Iris pigment epithelial cell (primary cell): ENCODE data around the gene CAP2.
A peak's percentile ranks its signal among the peaks of the same experiment; 100 is the strongest.

ENCODE experiments used
- DNase-seq: peaks from one replicate; pipeline ENCODE4 v3.0.0-alpha.2; 2011; ENCODE audit warnings: low read depth

CAP2 gene

DNA sequence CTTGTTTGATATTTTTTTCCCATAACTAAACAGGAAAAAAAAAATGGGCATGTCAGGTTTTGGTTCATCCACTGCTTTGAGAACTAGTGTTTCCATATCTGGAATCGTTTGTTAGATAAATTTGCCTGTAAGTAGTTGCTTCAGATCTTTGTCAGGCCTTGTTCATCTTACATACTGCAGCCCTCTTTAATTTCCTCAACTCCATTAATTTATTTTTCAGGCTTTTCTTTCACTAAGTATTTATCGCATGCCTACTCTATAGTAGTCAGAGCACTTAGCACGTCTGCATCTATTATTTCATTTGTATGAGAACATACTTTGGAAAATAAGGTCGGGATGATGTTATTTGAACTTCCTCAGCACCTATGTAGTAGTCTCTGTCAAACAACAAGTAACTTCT lies 80.9 kb downstream of the CAP2 start:
- no peak for DNase-seq

DNA sequence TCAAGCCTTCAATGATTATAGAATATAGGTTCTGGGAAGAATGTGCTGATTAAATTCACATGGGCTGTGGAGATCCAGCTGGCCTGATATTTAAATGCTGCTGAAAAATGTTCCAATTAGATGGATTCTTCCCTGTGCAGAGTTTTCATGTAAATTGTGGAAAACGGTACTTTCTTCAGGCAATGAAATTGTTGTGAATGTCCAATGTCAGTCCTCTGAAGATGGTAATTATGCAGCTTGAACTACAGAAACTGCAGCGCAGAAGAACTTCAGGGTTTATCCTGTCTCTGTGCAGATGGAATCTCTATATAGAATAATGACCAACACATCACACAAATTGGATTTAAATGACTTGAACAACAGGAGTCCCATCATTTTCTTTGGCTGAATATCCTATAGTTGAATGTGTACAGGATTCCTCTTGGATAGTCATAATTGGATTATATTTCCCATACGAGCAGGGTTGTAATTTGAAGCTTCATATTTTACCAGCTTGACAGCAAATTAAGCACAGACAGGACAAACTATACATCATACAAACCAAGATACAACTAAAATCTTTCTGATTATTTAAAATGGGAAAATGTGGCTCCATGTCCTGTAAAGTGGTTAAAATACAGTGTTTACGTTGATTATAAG lies 82.3 kb downstream of the CAP2 start:
- DNase-seq = no peak

DNA sequence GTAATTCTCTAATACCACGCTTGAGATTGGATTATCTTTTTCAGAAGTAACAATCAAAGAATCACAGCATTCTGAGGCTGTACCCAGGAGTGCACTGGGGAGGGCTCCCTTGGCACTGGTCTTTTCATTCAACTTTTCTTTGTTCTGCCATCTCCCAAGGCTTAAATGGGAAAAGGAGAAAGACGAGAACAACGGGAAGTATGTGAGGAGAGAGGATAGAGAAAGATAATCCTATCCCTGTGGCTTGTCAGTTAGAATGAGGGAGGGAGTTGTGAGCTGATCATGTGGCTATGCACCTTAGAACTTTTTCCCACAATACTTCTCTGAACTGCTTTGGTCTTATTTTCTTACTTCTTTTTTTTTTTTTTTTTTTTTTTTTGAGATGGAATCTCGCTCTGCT lies 83.1 kb downstream of the CAP2 start:
- no peak for DNase-seq

DNA sequence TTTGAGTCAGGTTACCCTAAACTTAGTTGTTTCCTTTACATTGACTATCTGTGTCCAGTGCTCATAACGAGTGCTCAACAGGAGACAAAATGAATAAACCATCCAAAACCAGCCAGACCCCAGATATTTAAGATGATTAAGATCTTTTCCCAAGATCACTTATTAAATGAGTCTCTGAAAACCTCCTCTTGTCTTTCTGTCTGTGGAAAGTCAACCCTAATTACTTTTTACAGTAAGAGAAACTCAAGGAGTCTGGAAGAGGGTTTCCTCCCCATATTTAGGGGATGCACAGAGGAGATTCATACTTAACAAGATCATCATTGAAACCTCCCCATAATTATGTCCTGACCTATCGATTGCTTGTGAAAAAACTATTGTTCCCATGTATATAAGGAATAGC lies 84.0 kb downstream of the CAP2 start:
- no peak for DNase-seq

DNA sequence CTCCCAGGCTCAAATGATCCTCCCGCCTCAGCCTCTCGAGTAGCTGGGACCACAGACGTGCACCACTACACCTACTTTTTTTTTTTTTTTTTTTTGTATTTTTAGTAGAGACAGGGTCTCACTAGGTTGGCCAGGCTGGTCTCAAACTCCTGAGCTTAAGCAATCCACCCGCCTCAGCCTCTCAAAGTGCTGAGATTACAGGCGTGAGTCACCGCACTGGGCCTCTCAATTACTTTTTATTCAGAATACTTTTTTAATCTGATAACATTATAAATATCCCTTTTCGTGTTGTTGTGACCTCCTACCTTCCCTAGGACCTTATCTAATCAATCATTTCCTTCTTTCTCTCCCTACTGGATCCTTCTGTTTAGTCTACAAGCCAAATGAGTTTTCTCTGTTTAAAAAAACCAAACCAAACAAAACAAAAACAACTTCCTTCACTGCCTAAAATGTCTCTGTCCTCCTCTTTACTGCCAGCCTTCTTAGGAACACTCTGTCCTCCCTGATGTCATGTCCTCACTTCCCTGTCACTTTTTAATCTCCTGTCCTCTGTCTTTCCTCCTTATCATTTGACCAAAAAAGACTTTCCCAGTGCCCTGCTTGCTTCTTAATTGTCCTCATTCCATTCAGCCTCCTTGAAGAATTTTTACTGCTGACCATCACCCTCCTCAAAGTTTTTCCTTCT lies 85.0 kb downstream of the CAP2 start:
- no peak for DNase-seq

DNA sequence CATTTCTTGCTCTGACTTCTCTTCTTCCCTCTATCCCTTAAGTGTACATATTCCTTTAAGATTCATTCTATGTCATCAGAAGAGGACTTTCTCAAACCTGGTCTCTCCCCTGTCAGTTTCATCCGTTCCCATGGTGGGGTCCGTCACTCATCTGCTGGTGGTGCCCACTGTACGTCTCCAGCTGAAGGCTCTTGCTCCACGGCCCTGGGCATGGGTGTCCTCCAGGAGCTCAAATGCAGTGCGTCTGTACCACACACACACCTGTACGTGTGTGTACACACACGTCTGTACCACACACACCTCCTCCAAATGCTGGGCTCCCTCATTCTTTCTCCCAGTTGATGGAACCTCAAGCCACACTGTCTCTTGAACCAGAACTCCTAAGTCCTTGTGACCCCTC lies 85.6 kb downstream of the CAP2 start:
- DNase-seq = no peak

DNA sequence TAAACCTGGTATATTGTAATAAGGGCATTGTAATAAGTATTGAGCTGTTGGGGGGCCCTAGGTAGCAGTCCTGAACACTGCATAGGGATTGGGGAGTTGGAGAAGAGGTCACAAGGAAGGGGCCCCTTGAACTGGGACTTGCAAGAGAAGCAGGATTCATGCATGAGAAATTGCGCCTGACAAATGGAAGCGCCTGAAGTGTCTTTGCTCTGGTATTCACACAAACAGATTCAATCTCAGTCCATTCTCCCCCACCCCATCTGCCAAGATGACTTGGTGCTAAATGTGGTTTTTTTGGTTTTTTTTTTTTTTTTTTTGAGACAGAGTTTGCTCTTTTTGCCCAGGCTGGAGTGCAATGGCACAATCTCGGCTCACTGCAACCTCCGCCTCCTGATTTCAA lies 87.1 kb downstream of the CAP2 start:
- DNase-seq = no peak

DNA sequence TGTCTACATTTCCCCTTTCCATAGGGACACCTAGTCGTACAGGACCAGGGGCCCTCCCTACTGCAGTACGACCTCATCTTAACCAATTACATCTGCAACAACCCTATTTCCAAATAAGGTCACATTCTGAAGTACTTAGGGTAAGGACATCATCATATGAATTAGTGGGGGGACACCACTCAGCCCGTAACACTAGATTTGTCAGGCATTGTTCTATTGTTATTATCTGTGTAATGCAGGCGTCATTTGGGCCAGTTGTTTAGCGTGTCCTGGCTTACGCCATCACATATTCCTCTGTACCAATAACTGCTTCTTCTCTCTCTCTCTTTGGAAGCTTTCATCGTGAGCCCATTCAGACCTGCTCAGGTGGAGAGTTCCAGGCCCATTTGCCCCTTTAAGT lies 89.3 kb downstream of the CAP2 start:
- no peak for DNase-seq

DNA sequence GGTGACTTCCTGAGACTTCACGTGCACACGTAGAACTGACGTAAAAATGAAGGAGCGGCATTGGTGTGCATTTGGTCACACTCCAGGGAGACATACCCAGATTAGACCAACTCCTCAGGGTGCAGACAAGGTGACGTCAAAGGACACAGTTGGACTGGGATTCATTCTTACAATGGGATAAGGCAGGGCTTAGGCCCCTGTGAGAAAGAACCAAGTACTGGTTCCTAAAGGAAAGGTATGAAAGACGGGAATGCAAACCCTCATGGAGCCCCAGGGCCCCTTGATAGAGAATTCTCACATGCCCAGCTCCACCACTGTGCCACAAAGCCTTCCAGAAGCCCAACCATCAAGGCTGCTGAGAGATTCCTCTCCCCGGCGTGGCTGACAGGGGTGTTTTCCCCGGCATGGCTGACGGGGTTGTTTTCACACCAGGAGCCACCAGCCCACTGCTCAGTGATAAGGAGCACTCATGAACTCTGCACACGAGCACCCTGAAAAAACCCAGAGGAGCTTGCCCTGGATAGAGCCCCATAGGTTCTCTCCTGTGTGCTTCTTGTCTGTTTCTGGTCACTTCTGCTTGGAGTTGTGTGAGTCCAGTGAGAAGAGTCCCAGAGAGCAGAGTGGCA lies 90.1 kb downstream of the CAP2 start:
- DNase-seq = no peak

DNA sequence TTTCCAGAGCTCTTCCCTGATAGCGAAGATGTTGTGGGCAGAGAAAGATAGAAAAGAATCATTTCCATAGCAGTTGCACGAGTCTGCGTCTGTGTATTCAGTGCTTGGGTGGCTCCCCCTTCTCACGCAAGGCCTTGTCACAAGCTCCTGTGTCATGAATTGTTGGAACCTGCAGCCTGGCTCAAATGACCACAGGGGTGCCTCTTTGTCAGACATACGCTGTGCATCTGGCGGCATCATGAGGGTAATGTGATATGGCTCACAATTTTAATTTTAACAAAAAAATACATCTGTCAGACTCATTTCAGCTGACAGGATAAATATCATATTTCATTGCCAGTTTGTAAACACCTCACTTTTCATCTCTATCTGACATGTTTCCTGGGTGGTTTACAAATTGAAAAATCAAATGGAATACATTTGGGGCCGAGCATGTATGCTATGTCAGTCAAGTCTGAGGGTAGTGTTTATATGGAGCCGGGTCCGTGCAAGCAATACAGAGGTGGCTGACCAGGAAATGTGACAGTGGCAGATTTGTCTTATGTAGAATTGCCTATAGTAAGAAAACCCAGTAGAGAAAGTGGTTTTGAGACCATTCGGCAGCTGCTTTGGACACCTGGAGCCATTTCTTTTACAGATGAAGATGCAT lies 90.9 kb downstream of the CAP2 start:
- no peak for DNase-seq

DNA sequence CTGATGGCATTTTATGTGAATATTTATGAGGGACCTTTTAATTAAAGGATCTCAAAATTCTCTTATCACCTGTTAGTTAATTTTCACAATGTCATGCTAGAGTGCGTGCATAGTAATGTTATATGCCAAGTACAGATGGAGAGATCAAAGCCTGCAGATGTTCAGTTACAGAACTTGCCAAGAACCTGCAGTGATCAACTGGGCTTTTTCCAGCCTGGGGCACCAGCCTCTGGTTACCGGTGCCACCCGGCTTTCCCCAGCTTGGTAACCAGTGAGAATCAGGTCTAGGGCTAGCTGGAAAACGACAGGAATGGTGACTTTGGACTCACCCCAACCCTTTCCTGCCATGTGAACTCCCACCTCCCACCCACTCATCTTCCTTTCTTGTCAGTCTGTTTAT lies 91.8 kb downstream of the CAP2 start:
- no peak for DNase-seq

DNA sequence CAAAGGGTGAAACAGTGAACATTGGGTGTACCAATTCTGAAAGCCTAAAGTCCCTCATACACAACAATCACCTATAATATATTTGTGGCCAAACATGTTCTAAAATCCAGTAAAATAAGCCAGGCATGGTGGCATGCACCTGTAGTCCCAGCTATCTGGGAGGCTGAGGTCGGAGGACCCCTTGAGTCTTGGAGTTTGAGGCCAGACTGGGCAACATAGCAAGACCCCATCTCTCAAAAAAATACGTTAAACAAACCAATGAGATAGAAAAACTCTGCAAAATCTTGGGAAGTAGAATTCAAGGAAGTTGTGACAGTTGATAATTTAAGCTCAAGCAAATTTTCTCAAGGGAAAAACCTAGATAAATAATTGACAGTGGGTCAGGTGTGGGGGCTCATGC lies 92.6 kb downstream of the CAP2 start:
- no peak for DNase-seq

DNA sequence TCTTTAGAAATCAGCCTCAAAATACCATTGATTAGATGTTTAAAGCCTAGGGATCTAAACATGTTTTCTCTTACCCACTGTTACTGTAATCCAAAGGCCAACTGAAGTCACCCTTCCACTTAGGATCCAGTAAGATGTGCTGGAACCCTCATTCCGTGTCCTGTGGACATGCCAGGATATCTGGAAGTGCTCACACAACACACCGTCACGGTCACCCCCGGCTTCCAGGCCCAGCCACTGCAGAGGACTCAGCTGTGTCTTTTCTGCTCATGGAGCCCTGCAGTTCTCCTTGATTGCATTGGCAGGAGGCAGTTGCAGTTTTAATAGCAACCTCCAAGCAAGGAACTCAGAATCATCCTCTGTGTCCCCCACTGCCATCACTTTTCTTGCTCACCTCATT lies 93.3 kb downstream of the CAP2 start:
- no peak for DNase-seq

DNA sequence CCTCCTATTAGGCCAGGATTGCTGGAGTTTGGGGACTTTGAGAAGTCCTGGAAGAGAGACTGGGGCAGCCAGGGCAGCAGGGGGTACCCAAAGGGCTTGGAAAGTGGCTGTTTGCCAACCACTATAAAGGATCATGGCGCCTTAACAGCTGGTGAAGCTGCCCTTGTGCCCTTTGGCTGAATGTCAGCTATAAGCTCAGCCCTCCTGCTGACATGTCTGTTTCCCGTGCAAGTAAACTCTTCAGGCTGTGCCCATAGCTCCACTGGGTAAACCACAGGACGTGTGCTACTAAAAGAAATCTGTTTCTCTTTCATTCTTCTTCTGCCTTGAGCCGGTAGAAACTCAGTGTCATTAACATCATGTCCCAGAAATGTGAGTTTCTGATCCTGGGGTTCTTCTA lies 97.3 kb downstream of the CAP2 start:
- no peak for DNase-seq

DNA sequence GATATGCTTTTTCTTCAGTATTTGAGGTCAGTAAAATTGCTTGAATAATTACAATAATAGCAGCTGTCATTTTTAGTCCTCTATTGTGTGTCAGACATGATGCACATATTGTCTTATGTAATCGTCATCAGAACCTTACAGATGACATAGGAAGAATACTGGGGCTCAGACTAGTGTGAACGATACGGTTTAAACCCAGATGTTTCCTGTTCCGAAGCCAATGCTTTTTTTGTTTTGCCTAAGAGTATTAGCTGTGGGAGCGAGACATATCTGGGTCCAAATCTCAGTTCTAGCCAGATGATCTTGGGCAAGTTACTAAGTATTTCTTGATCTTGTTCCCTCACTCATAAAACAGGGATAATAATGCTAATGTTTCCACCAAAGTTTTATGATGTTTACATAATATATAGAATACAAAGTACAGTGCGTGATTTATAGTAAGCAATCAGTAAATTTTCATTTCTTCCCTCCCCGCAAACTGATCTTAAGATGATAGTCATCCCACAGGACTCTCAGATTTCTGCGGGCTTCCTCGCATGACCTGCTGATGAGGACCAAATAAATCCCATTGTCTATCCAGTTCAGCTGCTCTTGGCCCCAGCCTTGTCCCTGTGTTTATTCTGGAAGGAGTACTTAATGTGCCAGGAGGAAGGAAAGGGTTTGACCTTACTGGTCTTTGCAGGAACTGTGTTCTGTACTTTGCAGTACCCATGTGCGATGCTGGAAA lies 98.2 kb downstream of the CAP2 start:
- DNase-seq = no peak

DNA sequence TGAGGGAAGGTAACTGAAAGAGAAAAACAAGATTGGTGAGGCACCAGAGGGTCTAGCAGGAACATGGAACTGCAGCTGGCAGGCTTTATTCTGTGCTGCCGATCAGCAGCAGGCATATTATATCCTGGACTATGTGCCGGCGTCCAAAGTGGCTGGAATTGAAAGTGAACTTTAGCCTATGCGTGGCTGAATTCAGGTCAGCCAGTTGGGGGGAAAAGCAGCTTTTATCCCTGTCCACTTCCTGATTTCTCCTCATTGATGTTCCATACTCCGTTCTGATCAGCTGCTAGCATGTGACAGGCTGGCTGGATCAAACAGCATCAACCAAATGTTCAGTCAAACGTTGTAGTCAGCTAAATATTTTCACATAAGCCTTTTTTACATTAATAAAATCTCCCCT lies 99.0 kb downstream of the CAP2 start:
- no peak for DNase-seq

DNA sequence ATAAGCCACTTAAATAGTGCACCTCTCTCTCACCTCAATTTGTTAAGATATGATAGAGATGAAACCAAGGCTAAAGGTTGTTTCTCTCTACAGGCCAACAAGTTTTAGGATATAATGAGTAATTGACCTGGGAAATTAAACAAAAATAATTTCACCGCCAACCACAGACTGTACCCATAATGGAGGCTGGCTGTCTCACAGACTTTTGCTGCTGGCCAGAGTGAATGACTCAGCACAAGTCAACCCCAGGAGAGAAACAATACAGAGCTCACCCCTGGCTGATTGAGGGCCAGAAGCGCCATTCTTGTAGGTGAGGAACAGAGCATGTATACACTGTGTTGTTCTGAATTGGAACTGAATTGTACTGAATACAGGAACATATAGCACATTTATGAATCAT lies 99.9 kb downstream of the CAP2 start:
- DNase-seq = peak; percentile 79

DNA sequence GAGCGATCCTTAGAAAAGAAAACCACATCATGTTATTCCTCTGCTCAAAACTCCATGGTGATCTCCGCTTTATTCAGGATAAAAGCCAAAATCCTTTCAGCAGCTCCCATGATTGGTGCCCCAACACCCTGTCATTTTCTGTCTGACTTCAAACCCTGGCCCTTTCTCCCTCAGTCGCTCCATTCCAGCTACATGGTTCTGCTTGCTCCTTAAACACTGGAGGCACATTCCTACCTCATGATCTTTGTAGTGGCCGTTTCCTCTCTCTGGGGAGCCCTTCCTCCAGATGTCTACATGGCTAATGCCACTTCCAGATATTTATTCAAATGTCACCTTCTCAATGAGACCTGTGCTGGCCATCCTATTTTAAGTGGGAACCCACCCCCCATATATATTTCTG lies 100.8 kb downstream of the CAP2 start:
- no peak for DNase-seq

DNA sequence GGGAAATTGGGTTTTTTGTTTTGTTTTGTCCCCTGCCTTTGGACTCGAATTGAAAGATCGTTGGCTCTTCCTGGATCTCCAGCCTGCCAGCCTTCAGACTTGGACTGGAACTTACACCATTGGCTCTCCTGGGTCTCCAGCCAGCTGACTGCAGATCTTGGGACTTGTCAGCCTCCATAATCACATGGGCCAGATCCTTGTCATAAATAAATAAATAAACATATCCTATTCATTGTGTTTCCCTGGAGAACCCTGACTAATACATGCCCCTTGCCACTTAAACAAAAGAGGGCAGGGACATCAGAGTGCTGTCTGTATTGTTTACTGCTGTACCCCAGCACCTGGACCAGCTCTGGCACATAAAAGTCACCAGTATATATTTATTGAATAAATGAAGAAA lies 101.5 kb downstream of the CAP2 start:
- DNase-seq = no peak

DNA sequence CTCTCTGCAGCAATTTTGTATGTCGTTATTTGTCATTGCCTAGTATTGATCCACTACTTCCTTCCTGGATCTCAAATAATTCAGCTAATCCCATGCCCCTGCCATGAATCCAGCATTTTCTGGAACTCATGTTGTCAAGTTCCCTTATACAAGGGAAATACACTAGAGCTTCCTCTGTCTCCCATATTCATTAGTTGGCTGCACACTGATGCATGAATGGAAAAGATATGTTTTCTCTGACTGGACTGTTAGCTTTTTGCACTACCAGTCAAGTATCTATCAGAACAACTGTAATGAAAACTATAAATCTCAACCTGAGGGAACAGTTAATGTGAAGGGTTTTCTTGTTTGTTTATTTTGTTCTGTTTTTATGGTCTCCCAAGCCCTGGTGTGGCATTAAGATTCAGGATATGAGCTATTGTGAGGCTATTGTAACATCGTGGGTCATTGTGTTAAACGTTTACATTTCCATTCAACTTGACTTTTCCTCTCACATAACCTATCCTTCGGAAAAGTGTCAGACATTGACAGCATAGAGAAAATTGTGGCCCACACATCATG lies 104.2 kb downstream of the CAP2 start:
- no peak for DNase-seq

DNA sequence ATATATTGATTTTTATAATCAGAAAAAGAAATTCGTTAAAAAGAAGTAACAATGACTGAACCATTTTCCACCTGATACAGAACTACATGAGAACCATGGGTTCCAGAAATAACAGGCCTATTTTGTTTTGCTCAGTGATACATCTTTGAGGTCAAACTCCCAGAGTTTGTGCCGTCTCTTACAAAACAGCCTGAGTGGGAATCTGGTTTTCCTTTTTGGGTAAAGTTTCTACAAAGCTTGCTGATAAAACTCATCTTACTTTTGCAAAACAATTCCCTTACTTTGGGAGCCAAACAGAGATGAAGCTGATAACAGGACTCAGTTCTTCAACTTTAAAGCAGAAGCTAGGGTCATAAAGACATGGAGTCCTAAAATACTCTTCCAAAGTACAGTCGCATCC lies 108.0 kb downstream of the CAP2 start:
- no peak for DNase-seq

DNA sequence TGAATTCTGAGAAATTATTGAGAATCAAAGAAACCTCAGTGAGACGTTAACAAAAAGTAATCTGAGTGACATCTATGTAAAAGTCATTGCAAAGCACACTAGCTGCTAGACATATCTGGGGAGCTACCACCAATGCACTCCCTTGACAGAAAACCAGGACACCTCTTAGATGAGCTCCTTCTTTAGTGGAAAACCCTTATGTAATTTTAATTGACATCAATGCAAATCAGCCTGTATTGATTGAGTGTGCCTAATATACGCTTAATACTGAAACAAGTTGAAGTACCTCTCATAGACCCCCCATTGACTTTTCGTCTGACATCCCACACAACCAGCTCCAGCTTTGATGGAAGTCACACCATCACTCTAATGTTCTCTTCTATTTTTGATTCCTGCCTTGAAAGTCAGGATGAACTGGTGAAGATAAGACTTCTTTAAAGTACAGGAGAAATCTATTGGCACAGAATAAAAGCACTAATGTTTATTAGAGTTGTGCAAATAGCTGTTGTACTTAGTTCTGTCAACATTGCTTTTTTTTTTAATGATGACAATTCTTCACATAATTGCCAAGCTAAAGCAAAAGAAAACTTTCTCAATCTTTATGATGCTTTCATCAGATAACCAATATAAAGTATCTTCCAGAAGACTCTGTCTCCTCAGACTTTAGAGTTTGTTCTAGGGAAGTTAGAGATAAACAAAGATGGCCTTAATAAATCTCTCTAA lies 108.7 kb downstream of the CAP2 start:
- no peak for DNase-seq
